Tibial nerve (tissue), 4 donors: ENCODE results near the gene SUCLG1. TPM values are rescaled to one million over a fixed set of nuclear protein-coding genes. Genes with fewer than 3 reads are reported as not detected.

Experiments
- DNase-seq, 2 donors: peaks; one replicate each; pipeline ENCODE4 v3.0.0-alpha.2; 2019; ENCODE audit warnings: low spot score in 2 of 2
- H3K27ac ChIP-seq, 4 donors: fragments of 200-600 bp; sonication (generic) in 3 of 4; one replicate each; pipeline ENCODE4 v1.5.1; 2017 to 2019; ENCODE audit warnings: mild to moderate bottlenecking in 1 of 4
- H3K27me3 ChIP-seq, 2 donors: fragments of 200-600 bp; sonication (generic) in 1 of 2; one replicate each; pipeline versions ENCODE4 v1.5.1 to v1.6.0; 2017 to 2019
- H3K36me3 ChIP-seq, 3 donors: fragments of 200-600 bp; sonication (generic); one replicate each; pipeline ENCODE4 v1.5.1; 2018 to 2019
- H3K4me1 ChIP-seq, 4 donors: fragments of 200-600 bp; sonication (generic) in 3 of 4; one replicate each; pipeline ENCODE4 v1.5.1; 2017 to 2019
- H3K4me3 ChIP-seq, 4 donors: fragments of 200-600 bp; sonication (generic) in 3 of 4; one replicate each; pipeline ENCODE4 v1.5.1; 2017 to 2019; ENCODE audit warnings: mild to moderate bottlenecking in 1 of 4, moderate library complexity in 1 of 4
- H3K9me3 ChIP-seq, 4 donors: fragments of 200-600 bp; sonication (generic) in 3 of 4; one replicate each; pipeline ENCODE4 v1.5.1; 2017 to 2019
- CTCF ChIP-seq, 5 experiments: fragments of 200-600 bp in 3 of 5; fragments of 450-650 bp in 2 of 5; sonication (generic) in 3 of 5; IDR thresholded peaks; one replicate each; pipeline ENCODE4 v1.5.1; 2016 to 2019; ENCODE audit warnings: antibody characterized with exemption in 5 of 5, mild to moderate bottlenecking in 3 of 5, moderate library complexity in 2 of 5
- EP300 ChIP-seq, 2 donors: sonication (generic); formaldehyde crosslinking; IDR thresholded peaks; one replicate each; pipeline ENCODE4 v1.6.1; 2017; ENCODE audit warnings: antibody characterized with exemption in 2 of 2, mild to moderate bottlenecking in 1 of 2
- POLR2A ChIP-seq, 2 donors: fragments of 450-650 bp; IDR thresholded peaks; one replicate each; pipeline ENCODE4 v1.6.1; 2017; ENCODE audit warnings: antibody characterized with exemption in 2 of 2, mild to moderate bottlenecking in 2 of 2, moderate library complexity in 2 of 2
- WGBS, 2 donors: methylation state at CpG; one replicate each; pipeline ENCODE4 v1.1.5; 2018; 5-methylcytosine and 5-hydroxymethylcytosine counted together
- total RNA-seq, 4 donors: library from RNA; depleted of rRNA; stranded (reverse); fragments of >200 nt; gene quantifications; one replicate each; pipeline ENCODE4 v1.1.0, GENCODE V29; 2016

SUCLG1 gene
- total RNA-seq, 4 donors from 2014 or later = 45.4 to 58.8 (median 52.1) TPM

GRCh38 chr2:84467389-84467788 lies 8.3 kb upstream of the SUCLG1 start:
- no peak overlapping the region for H3K27ac ChIP-seq
- no peak for TF ChIP-seq EP300 (IDR thresholded peaks at IDR 0.05)
- no peak for TF ChIP-seq POLR2A (IDR thresholded peaks at IDR 0.05)
- no peak for TF ChIP-seq CTCF (IDR thresholded peaks at IDR 0.05)
- H3K36me3 ChIP-seq = no peaks in the 10 kb centered on the region
- DNase-seq = no peak
- no peak overlapping the region for H3K4me3 ChIP-seq
- H3K9me3 ChIP-seq = peaks cover 0 to 16% (median 0%) of the 10 kb centered on the region in 4 donors
- H3K27me3 ChIP-seq = no peaks in the 10 kb centered on the region
- WGBS, 2 donors = 96 to 100% methylated on average over 1 of the region's 1 CpG
- H3K4me1 ChIP-seq = no peaks in the 10 kb centered on the region

- 89 to 94% methylated on average over 3 of the region's 3 CpGs for WGBS, 2 donors
- TF ChIP-seq POLR2A (IDR thresholded peaks at IDR 0.05) = no peak
- TF ChIP-seq CTCF (IDR thresholded peaks at IDR 0.05) = no peak
- TF ChIP-seq EP300 (IDR thresholded peaks at IDR 0.05) = no peak
Measured at GRCh38 chr2:84461310-84461709, 2.2 kb upstream of the SUCLG1 start.

DNA sequence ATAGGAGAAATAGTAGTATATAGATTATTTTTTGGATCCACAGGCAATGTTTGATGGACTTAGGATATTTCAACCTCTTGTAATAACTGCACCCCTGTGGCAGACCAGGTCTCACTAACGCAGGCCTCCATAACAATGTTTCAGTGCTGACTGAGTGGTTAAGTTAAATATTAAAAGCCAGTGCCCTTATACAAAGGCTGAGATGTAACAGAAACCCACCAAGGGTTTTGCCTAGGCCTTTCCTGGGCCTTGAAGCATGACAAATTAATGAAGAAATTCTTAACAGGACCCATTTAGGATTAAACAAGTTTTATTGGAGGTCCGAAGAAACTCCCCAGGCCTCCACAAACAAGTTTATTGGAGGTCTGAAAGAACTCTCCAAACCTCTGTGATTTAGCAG lies 1.6 kb upstream of the SUCLG1 start:
- Histone ChIP-seq H3K4me3 (no peak overlapping the region), H3K27ac (no peak overlapping the region), H3K4me1 (peaks cover 0 to 41% (median 14%) of the 10 kb centered on the region in 4 donors), H3K9me3 (no peaks in the 10 kb centered on the region), H3K27me3 (no peaks in the 10 kb centered on the region), H3K36me3 (no peaks in the 10 kb centered on the region)
- 67 to 71% methylated on average over 2 of the region's 2 CpGs for WGBS, 2 donors
- no peak for TF ChIP-seq POLR2A (IDR thresholded peaks at IDR 0.05)
- no peak for TF ChIP-seq CTCF (IDR thresholded peaks at IDR 0.05)
- no peak for TF ChIP-seq EP300 (IDR thresholded peaks at IDR 0.05)
- no peak for DNase-seq

More at GRCh38 chr2:84461310-84461709, 2.2 kb upstream of the SUCLG1 start:
- no peak for DNase-seq
- H3K4me3 ChIP-seq = no peak overlapping the region
- H3K27ac ChIP-seq = no peak overlapping the region
- H3K36me3 ChIP-seq = no peaks in the 10 kb centered on the region
- no peaks in the 10 kb centered on the region for H3K9me3 ChIP-seq
- H3K4me1 ChIP-seq = peaks cover 0 to 34% (median 14%) of the 10 kb centered on the region in 4 donors
- no peaks in the 10 kb centered on the region for H3K27me3 ChIP-seq

- DNase-seq = no peak
- no peaks in the 10 kb centered on the region for H3K9me3 ChIP-seq
- no peak for TF ChIP-seq EP300 (IDR thresholded peaks at IDR 0.05)
- no peak for TF ChIP-seq POLR2A (IDR thresholded peaks at IDR 0.05)
- TF ChIP-seq CTCF (IDR thresholded peaks at IDR 0.05) = no peak
- WGBS, 2 donors = 3 to 13% methylated on average over 4 of the region's 4 CpGs
- no peaks in the 10 kb centered on the region for H3K36me3 ChIP-seq
- H3K4me3 ChIP-seq = peak overlapping the region; percentile 87 to 97 (median 90)
- peaks cover 0 to 43% (median 14%) of the 10 kb centered on the region in 4 donors for H3K4me1 ChIP-seq
- H3K27me3 ChIP-seq = no peaks in the 10 kb centered on the region
- H3K27ac ChIP-seq = peak overlapping the region in 3 of 4 donors; percentile 91 to 94 (median 93)
Measured at GRCh38 chr2:84459944-84460429, 907 bp upstream of the SUCLG1 start.

DNA sequence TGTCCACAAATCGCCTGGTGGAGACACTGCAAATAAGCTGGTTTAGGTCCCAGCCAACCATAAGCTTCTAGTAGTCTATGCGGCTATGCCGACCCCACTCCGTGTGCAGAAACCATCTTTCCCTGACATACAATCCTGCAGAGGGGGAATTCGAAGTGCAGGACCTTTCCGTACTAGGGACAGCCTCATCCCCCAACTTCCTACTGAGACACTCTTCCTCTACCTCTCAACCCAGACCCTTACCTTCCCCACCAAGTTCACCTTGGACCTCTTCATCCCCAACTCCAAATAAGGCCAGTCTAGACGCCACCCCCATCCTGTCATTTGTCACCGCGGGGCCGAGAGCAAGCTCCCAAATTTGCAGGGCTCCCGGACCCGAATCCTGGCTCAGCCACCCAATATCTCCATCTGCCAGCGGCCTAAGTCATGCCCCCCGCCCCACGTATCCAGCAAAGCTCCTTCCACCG lies 496 bp downstream of the SUCLG1 start:
- 1% methylated on average over 15 to 16 of the region's 16 CpGs for WGBS, 2 donors
- H3K4me3 ChIP-seq = peak overlapping the region; percentile 87 to 97 (median 90)
- no peaks in the 10 kb centered on the region for H3K9me3 ChIP-seq
- no peak for DNase-seq
- peaks cover 0 to 54% (median 14%) of the 10 kb centered on the region in 4 donors for H3K4me1 ChIP-seq
- no peak for TF ChIP-seq CTCF (IDR thresholded peaks at IDR 0.05)
- TF ChIP-seq EP300 (IDR thresholded peaks at IDR 0.05) = no peak
- no peak for TF ChIP-seq POLR2A (IDR thresholded peaks at IDR 0.05)
- peak overlapping the region; percentile 84 to 94 (median 92) for H3K27ac ChIP-seq
- H3K36me3 ChIP-seq = no peaks in the 10 kb centered on the region
- no peaks in the 10 kb centered on the region for H3K27me3 ChIP-seq
